GM12874 (cell line): ENCODE data around the gene SRCAP.

Experiments used
- TF ChIP-seq, protein P1 (sequence below): IDR thresholded peaks from 2 replicates; pipeline ENCODE4 v1.5.1; 2011; ENCODE audit warnings: low read depth, mild to moderate bottlenecking, control low read depth, low read length, moderate library complexity; ENCODE audit not compliant: insufficient read depth

SRCAP gene

DNA sequence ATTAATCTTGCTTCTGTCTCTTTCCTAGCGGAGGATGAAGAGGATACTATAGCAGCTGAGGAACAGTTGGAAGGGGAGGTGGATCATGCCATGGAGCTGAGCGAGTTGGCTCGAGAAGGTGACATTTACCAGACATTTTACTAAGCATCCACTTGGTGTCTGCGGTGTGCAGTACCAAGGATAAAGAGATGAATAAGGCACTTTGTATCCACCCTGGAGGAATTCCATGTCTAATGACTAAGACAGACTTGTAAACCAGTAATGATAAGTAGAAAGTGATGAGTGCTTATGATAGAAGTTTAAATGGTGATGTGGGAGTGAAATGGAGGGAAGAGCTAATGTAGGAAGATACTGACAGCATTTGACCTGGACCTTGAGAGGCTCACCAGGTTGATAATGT, 12.0 kb downstream of the SRCAP start:
- TF ChIP-seq, protein P1, sequence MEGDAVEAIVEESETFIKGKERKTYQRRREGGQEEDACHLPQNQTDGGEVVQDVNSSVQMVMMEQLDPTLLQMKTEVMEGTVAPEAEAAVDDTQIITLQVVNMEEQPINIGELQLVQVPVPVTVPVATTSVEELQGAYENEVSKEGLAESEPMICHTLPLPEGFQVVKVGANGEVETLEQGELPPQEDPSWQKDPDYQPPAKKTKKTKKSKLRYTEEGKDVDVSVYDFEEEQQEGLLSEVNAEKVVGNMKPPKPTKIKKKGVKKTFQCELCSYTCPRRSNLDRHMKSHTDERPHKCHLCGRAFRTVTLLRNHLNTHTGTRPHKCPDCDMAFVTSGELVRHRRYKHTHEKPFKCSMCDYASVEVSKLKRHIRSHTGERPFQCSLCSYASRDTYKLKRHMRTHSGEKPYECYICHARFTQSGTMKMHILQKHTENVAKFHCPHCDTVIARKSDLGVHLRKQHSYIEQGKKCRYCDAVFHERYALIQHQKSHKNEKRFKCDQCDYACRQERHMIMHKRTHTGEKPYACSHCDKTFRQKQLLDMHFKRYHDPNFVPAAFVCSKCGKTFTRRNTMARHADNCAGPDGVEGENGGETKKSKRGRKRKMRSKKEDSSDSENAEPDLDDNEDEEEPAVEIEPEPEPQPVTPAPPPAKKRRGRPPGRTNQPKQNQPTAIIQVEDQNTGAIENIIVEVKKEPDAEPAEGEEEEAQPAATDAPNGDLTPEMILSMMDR: no peak

DNA sequence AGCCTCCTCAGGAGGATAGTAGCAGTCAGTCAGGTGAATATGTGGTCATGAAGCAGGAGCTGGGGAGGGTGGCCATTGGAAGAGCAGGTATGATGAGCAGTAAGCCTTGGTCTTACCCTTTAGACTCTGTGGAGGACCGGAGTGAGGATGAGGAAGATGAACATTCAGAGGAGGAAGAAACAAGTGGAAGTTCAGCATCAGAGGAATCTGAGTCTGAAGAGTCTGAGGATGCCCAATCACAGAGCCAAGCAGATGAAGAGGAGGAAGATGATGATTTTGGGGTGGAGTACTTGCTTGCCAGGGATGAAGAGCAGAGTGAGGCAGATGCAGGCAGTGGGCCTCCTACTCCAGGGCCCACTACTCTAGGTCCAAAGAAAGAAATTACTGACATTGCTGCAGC, 12.7 kb downstream of the SRCAP start:
- TF ChIP-seq, protein P1: no peak

DNA sequence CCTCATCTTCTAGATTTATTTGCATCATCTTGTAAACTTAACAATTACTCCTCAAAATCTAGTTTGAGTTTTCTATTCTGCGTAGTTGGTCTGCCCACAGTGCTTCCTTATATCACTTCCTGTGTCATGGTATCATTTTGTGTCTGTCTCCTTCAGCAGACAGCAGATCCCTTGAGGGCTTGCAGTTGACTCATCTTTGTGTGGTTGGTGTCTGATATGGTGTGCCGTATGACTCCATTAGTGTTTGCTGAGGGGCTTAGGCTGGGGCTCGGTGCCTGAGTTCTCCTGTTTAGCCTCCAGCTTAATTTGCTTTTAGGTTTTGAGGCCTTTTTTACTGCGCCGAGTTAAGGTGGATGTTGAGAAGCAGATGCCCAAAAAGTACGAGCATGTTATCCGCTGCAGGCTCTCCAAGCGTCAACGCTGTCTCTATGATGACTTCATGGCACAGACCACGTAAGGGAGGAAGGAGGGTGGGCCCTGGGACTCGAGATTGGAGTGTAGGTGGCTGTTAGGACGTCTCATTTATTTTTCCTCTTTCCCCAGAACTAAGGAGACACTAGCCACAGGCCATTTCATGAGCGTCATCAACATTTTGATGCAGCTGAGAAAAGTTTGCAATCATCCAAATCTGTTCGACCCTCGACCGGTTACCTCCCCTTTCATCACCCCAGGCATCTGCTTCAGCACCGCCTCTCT, 16.9 kb downstream of the SRCAP start:
- TF ChIP-seq, protein P1: no peak

DNA sequence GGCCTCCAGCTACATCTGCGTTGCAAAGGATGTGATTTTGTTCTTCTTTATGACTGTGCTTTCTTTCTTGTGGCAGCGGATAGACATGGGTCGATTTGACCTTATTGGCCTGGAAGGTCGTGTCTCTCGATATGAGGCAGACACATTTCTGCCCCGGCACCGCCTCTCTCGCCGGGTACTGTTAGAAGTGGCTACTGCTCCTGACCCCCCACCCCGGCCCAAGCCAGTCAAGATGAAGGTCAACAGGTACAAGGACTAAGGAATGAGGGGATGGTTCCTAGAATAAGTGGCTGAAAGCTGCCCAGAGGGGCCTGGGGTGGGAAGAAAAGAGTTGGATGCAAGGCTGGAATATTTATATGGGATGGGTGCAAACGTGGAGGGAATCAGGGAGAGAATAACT, 21.1 kb downstream of the SRCAP start:
- TF ChIP-seq, protein P1: no peak

DNA sequence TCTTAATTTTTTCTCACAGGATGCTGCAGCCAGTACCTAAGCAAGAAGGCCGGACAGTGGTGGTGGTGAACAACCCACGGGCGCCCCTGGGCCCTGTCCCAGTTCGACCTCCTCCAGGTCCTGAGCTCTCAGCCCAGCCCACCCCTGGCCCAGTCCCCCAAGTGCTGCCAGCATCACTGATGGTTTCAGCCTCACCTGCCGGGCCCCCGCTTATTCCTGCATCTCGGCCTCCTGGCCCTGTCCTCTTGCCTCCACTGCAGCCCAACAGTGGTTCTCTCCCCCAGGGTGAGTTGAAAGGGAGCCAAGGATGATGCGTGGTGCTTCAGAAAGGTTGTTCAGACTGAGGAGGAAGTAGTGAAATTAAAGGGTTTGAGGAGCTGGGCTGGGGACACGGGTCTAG, 21.7 kb downstream of the SRCAP start:
- TF ChIP-seq, protein P1: no peak

DNA sequence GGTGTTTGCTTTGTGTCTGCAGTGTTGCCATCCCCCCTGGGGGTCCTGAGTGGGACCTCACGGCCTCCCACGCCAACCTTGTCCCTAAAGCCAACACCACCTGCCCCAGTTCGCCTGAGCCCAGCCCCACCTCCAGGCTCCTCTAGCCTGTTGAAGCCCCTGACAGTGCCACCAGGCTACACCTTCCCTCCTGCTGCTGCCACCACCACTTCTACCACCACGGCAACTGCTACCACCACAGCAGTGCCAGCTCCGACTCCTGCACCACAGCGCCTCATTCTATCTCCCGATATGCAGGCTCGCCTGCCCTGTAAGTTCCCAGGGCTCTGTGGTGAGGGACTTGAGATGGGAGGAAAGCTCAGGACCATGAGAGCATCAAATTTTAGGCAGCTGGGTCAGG, 22.2 kb downstream of the SRCAP start:
- TF ChIP-seq, protein P1: no peak

DNA sequence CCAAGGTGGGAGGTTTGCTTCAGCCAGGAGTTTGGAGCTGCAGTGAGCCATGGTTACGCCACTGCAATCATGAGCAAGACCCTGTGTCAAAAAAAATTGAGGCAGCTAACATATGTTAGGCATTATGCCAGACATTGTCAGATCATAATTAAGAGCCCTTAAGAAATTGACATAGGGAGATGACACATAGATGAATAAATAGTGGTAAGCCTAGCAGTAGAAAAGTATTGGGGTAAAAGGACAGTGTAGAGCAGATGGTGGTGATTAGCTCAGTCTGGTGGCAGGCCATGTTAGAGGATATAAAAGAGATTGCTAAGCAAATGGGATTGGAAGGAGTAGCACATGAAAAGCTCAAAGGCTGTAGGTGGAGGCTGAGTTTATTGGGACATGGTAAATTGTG, 22.6 kb downstream of the SRCAP start:
- TF ChIP-seq, protein P1: no peak

DNA sequence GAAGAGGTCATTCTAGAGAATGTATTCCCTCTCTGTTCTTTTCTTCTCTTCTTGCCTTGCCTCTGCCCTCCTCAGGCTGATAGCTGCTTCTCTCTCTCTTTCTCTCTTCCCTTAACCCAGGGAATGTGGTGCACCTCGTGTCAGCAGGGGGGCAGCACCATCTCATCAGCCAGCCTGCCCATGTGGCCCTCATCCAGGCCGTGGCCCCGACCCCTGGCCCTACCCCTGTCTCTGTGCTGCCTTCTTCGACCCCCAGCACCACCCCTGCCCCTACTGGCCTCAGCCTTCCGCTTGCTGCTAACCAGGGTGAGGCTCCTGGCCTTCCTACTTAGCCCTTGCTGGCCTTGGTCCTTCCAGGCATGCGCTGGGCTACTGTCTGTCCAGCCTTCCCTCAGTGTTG, 23.5 kb downstream of the SRCAP start:
- TF ChIP-seq, protein P1: 0 out of 2 replicates have a peak, but pooled peaks have one; percentile 7
